GM19025 (cell line): ENCODE data around the gene PIEZO1.
"Not testable (repeated sequence)": the region's sequence is repeated elsewhere in the genome, so short reads cannot be mapped to it uniquely, and the experiment has no call there.

Experiments used
- ATAC-seq: cut with Tn5 transposase; IDR thresholded peaks from one replicate; pipeline ENCODE4 v1.9.1; 2021; ENCODE audit warnings: mild to moderate bottlenecking, low read depth, moderate library complexity; ENCODE audit not compliant: unreplicated experiment

PIEZO1 gene

DNA sequence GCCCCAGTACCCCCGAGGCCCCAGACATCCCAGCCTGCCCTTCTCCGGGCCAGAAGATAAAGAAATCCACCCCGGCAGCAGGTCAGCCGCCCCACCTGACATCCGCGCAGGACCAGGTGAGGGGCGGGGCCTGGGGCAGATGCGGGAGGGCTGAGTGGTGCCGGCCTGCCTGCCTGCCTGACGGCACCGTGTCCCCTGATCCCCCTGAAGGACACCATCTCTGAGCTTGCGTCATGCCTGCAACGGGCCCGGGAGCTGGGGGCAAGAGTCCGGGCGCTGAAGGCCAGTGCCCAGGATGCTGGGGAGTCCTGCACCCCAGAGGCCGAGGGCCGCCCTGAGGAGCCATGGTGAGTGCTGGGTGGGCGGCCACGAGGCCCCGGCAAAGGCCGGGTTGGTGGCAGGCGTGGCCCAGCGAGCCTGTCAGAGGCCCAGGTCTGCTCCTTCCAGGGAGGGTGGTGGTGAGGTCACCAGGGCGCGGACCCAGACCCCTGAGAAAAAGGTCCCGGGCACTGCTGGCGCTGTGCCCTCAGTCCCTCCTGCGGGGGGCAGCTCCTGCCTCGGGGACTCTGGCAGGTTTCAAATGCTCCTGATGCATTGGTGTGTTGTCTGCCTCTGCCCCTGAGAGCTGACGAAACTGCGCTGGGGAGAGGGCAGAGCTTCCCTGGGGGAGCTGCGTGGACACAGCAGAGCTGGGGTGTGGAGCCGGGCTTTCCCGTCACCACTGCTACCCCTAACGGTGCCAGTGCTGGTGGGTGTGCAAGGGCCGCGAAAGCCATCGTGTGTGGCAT is 19.7 kb upstream of the PIEZO1 start:
- no peak for ATAC-seq

DNA sequence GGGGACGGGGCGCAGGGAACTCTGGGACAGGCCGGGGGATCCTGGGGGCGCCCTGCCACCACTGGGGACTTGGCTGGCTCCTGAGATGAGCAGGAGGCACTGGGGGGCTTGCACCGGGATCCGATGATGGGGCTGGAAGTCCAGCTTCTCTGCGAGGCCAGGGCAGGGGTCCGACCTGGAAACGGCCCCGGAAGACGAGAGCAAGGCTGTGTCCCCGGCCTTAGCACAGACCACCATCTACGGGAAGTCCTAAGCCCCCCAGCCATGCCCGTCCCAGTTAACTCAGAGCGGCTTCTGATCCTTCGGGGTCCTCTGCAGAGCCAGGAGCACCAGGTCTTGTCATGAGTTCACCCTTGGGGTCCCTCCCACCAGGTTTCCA is 19.1 kb upstream of the PIEZO1 start:
- no peak for ATAC-seq

DNA sequence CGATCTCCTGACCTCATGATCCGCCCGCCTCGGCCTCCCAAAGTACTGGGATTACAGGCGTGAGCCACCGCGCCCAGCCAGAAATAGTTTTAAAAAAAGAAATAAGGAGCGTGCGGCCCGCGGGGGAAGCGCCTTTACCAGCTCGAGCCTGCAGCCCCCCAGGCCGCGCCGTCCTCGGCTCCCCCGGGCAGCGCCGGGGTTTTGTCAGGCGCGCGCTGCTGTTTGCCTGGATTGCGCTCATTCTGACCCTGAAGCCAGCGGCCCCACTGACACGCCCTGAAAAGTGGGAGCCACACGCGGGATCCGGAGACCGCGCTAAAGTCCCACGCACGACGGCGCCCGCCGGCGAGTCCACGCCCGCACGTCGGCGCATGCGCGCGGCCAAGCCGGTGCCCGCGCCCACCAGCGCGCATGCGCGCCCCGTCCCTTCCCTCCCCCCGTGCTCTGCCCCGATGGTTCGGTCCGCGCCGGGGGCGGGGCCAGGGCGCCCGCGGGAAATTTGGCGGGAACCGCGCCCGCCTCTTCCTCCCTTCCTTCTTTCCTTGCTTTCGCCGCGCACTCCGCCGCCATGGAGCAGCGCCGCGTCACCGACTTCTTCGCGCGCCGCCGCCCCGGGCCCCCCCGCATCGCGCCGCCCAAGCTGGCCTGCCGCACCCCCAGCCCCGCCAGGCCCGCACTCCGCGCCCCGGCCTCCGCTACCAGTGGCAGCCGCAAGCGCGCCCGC is 18.4 kb upstream of the PIEZO1 start, which contains the start of gene CDT1:
Gene CDT1, plus strand, starts transcription at position 526 of the 724 bp plus-strand sequence. Its CDS starts 43 bp downstream, at position 569.
- no peak for ATAC-seq

- ATAC-seq, result no peak
Observed at GRCh38 chr16:88800277-88800592, 15.2 kb upstream of the PIEZO1 start.

DNA sequence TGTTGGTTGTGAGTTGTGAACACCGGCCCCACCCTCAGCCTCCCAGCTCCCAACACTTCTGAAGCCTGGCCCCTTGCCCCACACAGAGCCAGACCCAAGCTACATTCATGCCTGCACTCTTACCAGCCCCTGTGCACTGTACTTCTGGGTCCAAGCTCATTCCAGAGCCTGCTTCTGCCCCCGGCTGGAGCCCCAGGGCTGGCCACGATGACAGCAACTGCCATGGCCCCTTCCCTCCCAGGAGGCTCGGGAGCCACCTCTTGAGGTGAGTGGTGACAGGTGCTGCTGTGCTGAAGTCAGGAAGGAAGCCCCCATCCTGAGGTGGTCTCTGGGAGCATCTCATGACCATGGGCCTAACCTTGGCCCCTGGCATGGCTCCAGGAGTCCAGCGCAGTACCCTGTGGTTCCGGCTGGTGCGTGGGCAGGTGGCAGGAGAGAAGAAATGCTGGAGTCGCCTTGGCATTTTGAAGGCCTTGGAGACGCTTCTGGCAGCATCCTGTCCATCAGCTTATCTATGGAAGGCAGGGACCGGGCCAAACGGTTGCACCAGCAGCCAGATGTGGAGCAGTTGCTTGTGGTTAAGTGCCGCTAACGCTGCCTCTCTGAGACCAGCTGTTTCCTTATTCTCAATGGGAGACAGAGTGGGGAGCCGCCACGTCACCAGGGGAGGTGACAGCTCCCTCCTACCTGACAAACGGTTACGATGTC is 14.7 kb upstream of the PIEZO1 start:
- ATAC-seq, result no peak

GRCh38 chr16:88798772-88799455 is 13.9 kb upstream of the PIEZO1 start:
- no peak for ATAC-seq

DNA sequence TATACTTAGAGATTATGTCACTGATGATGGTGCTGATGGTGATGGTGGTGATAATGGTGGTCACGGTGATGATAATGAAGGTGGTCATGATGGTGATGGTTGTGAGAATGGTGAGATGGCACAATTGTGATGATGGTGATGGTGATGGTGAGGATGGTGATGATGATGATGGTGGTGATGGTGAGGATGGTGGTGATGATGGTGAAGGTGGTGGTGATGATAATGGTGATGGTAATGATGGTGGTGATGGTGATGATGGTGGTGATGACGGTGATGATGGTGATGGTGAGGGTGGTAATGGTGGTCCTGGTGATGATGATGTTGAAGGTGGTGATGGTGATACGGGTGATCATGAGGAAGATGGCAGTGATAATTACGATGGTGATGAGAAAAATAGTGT is 13.1 kb upstream of the PIEZO1 start:
- no peak for ATAC-seq

- ATAC-seq, result no peak
Observed at GRCh38 chr16:88796278-88796677, 11.3 kb upstream of the PIEZO1 start.

GRCh38 chr16:88793251-88793954 is 8.4 kb upstream of the PIEZO1 start:
- ATAC-seq, result no peak

DNA sequence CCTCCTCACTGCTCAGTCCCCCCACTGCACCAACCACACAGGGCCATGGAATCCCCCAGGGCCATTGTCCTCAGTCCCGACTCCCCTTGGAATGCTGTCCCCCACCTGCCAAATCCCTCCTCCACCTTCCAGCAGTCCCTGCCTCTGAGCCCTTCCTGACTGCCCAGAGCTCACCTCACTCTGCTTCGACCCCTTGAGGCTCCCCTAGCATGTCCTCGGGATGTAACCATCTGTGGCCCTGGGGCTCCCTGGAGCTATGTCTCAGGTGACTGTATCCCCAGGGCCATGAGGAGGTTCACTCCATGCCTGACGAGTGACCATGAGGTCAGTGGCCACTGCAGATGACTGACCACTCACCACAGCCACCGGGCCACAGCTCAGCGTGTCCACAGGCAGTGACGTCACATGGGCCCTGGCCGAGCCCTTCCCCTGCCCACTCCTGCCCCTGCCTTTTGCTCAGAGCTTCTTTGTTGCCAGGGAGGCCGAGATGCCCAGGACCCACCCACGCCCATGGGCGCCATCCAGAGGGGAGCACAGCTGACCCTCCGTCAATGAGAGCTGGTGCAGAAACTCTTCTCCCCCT is 7.7 kb upstream of the PIEZO1 start:
- no peak for ATAC-seq

DNA sequence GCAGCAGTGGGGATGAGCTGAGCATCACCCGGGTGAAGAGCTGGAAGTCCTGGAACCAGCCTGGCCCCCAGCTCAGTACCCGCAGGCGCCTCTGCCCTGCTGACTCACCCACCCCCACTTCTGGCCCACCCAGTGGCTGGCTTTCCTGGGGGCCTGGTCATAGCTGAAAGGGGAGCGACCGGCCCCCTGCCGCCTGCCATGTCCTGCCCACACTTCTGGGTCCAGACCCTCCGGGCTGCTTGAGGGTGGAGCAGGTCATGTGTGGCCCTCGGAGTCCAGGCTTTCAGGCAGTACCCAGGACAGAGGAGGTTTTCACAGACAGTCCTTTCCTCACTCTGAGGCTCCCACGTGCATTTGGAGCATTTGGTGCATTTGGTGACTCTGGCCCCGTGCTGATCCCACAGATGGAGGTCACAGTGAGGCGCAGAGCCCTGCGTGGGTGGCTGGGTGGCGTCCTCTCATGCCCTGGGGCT is 7.1 kb upstream of the PIEZO1 start:
- ATAC-seq, result no peak

- ATAC-seq, result no peak
Observed at GRCh38 chr16:88790312-88791211, 5.5 kb upstream of the PIEZO1 start.

GRCh38 chr16:88789594-88789993 is 4.6 kb upstream of the PIEZO1 start:
- no peak for ATAC-seq

DNA sequence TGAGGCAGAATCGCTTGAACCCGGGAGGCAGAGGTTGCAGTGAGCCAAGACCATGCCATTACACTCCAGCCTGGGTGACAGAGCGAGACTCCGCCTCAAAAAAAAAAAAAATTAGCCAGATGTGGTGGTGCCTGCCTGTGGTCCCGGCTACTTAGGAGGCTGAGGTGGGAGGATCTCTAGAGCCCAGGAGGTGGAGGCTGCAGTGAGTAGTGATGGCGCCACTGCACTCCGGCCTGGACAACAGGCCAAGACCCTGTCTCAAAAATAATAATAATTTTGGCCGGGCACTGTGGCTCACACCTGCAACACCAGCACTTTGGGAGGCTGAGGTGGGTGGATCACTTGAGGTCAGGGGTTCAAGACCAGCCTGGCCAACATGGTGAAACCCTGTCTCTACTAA is 3.7 kb upstream of the PIEZO1 start:
- ATAC-seq, result not testable (repeated sequence)

DNA sequence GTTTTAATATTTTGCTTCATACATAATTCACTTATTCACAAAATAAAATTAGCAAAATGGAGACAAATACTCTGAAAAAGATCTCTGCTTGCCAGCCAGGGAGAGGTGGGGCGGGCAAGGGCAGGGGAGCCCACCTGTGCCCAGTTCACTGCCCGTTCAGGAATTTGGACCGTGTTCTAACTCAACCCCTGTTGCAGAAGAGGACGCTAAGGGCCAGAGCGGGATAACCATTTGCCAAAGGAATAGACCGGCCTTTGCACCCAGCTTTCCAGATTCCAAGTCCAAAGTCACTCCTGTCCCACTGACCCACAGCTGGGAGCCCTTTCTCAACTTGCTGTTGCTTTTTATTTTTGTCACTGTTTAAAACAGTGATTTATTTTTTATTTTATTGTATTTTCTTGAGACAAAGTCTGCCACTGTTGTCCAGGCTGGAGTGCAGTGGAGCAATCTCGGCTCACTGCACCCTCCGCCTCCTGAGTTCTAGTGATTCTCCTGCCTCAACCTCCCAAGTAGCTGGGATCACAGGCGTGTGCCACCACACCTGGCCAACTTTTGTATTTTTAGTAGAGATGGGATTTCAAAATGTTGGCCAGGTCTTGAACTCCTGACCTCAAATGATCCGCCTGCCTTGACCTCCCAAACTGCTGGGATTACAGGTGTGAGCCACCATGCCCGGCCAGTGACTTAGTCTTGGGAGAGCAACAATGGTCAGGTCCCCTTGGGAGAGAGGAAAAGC is 2.7 kb upstream of the PIEZO1 start:
- ATAC-seq, result no peak

DNA sequence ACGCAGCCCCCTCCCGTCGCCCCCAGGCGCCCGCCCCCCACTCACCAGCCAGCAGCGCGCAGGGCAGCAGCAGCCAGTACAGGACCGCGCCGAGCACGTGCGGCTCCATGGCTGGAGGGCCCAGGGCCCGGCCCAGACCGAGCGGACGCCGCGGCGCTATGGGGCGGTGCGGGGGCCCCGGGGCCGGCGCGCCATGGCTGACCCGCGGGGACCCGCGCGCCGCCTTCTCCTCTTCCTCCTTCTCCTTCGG is 239 bp downstream of the PIEZO1 start:
- no peak for ATAC-seq

DNA sequence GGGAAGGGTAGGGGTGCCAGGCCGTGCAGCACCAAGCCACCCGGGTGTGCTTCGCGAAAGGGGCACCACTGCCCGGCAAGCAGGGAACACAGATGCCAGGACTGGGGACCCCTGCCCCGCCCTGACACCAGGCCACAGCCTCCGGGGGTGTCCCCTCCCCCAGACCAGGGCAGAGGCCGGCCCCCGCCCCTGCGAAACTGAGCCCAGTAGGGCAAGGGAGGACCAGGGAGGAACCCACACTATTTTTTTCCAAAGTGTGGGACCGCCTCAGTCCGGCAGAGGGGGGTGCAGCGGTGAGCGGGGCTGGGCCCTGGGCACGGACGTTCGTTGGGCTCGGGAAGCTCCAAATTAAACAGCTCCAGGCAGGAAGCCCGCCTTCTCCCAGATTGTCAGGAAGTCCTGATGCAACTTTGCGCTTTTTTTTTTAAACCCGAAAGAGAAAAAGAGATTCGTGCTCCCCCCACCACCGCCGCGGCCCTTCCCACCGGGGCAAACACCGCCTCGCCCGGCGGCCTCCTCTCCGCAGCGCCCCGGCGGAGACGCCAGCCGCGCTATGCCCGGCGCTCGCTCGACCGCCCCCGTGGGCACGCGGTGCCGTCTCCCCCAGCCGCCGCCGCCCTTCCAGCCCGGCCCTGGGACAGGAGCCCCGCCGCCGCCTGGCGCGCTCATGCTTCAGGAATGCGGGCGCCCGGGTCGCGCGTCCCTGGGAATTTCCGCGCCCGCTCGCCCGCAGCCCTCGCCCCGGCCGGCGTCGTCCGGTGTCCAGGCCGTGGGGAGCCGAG is 755 bp downstream of the PIEZO1 start:
- ATAC-seq, result no peak
